Adrenal gland (tissue), 12 donors: ENCODE measurements around the gene SMAD3. TPM values are rescaled to one million over a fixed set of nuclear protein-coding genes. Genes with fewer than 3 reads are reported as not detected.

Source experiments
- DNase-seq, 7 donors: peaks; one replicate each; pipeline ENCODE4 v3.0.0-alpha.2; 2019 to 2020
- H3K27ac ChIP-seq, 5 donors: fragments of 200-600 bp; sonication (generic) in 4 of 5; 1 replicate in 3 of 5; 2 replicates in 2 of 5; pipeline versions ENCODE4 v1.5.1 to v1.8.0; 2016 to 2020; ENCODE audit warnings: mild to moderate bottlenecking in 1 of 5
- H3K27me3 ChIP-seq: fragments of 200-600 bp; 2 replicates; pipeline ENCODE4 v1.8.0; 2021
- H3K36me3 ChIP-seq, 2 donors: fragments of 200-600 bp; replicated peaks in 1 of 2; 1 replicate in 1 of 2; 2 replicates in 1 of 2; pipeline versions ENCODE4 v1.5.1 to v1.8.0; 2018 to 2022
- H3K4me1 ChIP-seq, 2 donors: fragments of 200-600 bp; replicated peaks in 1 of 2; 1 replicate in 1 of 2; 2 replicates in 1 of 2; pipeline versions ENCODE4 v1.5.1 to v1.8.0; 2018 to 2021
- H3K4me3 ChIP-seq, 4 donors: fragments of 200-600 bp; sonication (generic) in 3 of 4; one replicate each; pipeline ENCODE4 v1.5.1; 2016 to 2018
- H3K9me3 ChIP-seq, 3 donors: fragments of 200-600 bp; sonication (generic) in 1 of 3; replicated peaks in 1 of 3; 1 replicate in 2 of 3; 2 replicates in 1 of 3; pipeline versions ENCODE4 v1.5.1 to v1.8.0; 2016 to 2021
- POLR2A ChIP-seq, 2 donors: fragments of 450-650 bp; IDR thresholded peaks; one replicate each; pipeline ENCODE4 v1.6.1; 2017; ENCODE audit warnings: antibody characterized with exemption in 2 of 2, mild to moderate bottlenecking in 2 of 2, moderate library complexity in 1 of 2
- WGBS, 4 donors: extraction: QIAGEN DNeasy Blood & Tissue Kit in 2 of 4; methylation state at CpG; one replicate each; pipeline versions ENCODE4 v1.1.5 to v1.1.7; 2013 to 2017; 5-methylcytosine and 5-hydroxymethylcytosine counted together
- intact Hi-C, 2 donors: fragments of 100-400 bp; cut with DNase I; formaldehyde crosslinking; loops; one replicate each; pipeline versions ENCODE4 v1.14.1 to v1.15.0; 2022 to 2023
- polyA plus RNA-seq, 3 donors: library from polyadenylated mRNA; stranded (reverse); fragments of 200-250 nt in 2 of 3; fragments of 350-450 nt in 1 of 3; fragmentation: Illumina TruSeq in 1 of 3; extraction: RNeasy Lipid Tissue Mini Kit (QIAGEN cat#74804) in 1 of 3; gene quantifications; one replicate each; pipeline ENCODE4 v1.2.3, GENCODE V29; 2013 to 2014
- total RNA-seq, 9 donors: library from RNA; depleted of rRNA in 4 of 9; stranded (reverse); fragments of >200 nt in 4 of 9; fragments of 120-200 nt in 1 of 9; fragmentation: NEBNext Ultra II Directional in 1 of 9; extraction: Animal tissue kit (Norgen Biotek cat#: 25700) in 1 of 9; gene quantifications; one replicate each; pipeline versions ENCODE4 v1.1.0 to v1.2.4, GENCODE V29; 2013 to 2023
- TF ChIP-seq, protein P1 (sequence below), 6 experiments: fragments of 450-650 bp in 4 of 6; fragments of 200-600 bp in 2 of 6; sonication (generic) in 1 of 6; IDR thresholded peaks; 1 replicate in 5 of 6; 2 replicates in 1 of 6; pipeline versions ENCODE4 v1.5.1 to v1.8.0; 2016 to 2021; ENCODE audit warnings: antibody characterized with exemption in 6 of 6, mild to moderate bottlenecking in 2 of 6, moderate library complexity in 1 of 6
- donor health status: healthy with polysubstance abuse.
- donor health status: Bipolar disorder and iron deficiency.
- donor health status: DM: yes; HTN: yes; CAD: no.
- donor health status: DM: no; HTN: no; CAD: no.
- donor health status: DM: no; HTN: no; CAD: no.
- donor health status: DM: yes; HTN: yes; CAD: no.

SMAD3 gene
- total and polyA plus RNA-seq, 12 donors: 6.4 to 92.0 (median 8.0) TPM

DNA sequence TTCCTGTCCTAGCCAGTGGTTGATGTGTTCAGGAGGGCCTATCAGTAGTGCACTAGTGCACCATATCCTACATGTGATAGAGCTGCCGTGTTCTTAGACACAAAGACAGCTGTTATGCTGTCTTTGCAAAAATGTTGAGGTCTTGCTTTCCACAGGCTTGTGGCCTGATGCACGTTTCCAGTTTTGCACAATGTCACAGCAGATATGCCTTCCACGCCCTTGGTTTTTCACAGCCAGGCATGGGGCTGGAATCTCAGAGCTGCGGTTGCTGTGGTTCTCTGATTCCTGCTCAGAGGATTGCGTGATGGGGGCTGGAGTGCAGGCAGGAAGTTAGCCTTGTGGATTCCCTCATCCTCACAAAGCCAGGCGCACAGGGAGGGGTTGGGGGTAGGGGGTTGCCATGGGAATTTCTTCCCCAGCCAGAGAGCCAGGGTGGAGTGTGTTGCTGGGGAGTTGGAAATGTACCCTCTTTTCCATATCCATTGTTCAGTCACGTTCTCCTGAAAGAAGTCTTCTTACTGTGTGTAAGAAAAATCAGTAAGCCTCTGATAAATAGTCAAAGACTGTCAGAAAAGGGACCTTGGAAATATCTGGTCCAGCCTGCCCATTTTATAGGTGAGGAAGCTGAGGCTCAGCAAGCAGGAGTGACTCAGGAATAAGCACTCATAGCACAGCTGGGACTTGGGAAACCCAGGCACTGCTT is 79.4 kb downstream of the SMAD3 start:
- Histone ChIP-seq H3K27ac (no peak overlapping the region), H3K9me3 (no peaks in the 10 kb centered on the region), H3K4me1 (peaks cover 24 to 44% of the 10 kb centered on the region in 2 donors), H3K4me3 (no peak overlapping the region), H3K36me3 (no peaks in the 10 kb centered on the region), H3K27me3 (no peaks in the 10 kb centered on the region)
- no peak for DNase-seq
- intact Hi-C loops: no loop called here
- TF ChIP-seq, protein P1, sequence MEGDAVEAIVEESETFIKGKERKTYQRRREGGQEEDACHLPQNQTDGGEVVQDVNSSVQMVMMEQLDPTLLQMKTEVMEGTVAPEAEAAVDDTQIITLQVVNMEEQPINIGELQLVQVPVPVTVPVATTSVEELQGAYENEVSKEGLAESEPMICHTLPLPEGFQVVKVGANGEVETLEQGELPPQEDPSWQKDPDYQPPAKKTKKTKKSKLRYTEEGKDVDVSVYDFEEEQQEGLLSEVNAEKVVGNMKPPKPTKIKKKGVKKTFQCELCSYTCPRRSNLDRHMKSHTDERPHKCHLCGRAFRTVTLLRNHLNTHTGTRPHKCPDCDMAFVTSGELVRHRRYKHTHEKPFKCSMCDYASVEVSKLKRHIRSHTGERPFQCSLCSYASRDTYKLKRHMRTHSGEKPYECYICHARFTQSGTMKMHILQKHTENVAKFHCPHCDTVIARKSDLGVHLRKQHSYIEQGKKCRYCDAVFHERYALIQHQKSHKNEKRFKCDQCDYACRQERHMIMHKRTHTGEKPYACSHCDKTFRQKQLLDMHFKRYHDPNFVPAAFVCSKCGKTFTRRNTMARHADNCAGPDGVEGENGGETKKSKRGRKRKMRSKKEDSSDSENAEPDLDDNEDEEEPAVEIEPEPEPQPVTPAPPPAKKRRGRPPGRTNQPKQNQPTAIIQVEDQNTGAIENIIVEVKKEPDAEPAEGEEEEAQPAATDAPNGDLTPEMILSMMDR (IDR thresholded peaks at IDR 0.05): no peak
- no peak for TF ChIP-seq POLR2A (IDR thresholded peaks at IDR 0.05)
- 67 to 78% (median 74%) methylated on average over 4 to 7 of the region's 7 CpGs for WGBS, 4 donors

DNA sequence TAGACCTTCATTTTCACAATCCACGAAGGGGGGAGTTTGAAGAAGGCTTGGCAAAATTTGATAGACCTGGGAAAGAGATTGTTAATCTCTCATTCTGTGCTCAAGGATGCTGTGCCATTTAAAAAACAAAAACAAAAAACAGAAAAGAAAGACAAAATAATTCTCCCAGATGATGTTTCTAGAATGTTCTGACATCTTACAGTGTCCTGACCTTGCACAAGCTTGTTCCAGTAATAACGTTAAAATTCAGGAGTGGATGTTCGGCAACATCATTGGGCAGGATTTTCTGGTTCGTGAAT is 79.9 kb downstream of the SMAD3 start:
- WGBS, 4 donors: 63 to 80% (median 67%) methylated on average over 4 of the region's 4 CpGs
- Histone ChIP-seq H3K36me3 (no peaks in the 10 kb centered on the region), H3K4me3 (no peak overlapping the region), H3K9me3 (no peaks in the 10 kb centered on the region), H3K27me3 (no peaks in the 10 kb centered on the region), H3K4me1 (peaks cover 27 to 49% of the 10 kb centered on the region in 2 donors), H3K27ac (no peak overlapping the region)
- intact Hi-C loops: no loop called here
- TF ChIP-seq, protein P1 (IDR thresholded peaks at IDR 0.05): no peak
- no peak for TF ChIP-seq POLR2A (IDR thresholded peaks at IDR 0.05)
- DNase-seq: no peak

DNA sequence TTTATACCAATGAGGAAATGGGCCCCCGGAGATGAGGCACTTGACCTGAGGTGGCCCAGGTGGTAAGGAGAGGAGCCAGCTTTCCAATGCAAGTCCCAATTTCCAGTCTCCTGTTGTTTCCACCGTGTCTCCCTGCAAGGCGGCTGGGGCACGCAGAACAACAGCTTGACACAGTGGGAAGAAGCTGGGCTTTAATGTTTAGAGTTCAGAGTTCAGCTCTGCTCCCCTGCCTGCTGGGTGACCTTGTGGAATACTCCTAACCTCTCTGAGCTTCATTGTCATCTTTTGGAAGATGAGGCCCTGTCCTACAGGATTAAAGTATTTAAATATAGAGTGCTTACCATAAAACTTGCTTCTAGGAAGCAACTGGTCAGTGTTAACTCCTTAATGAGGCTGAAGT is 80.3 kb downstream of the SMAD3 start:
- Histone ChIP-seq H3K9me3 (no peaks in the 10 kb centered on the region), H3K36me3 (no peaks in the 10 kb centered on the region), H3K4me1 (peaks cover 27 to 53% of the 10 kb centered on the region in 2 donors), H3K27me3 (no peaks in the 10 kb centered on the region), H3K27ac (peak overlapping the region in 1 of 5 donors; percentile 41), H3K4me3 (no peak overlapping the region)
- intact Hi-C loops: no loop called here
- TF ChIP-seq, protein P1 (IDR thresholded peaks at IDR 0.05): no peak
- no peak for TF ChIP-seq POLR2A (IDR thresholded peaks at IDR 0.05)
- WGBS, 4 donors: 81 to 90% (median 88%) methylated on average over 4 of the region's 4 CpGs
- no peak for DNase-seq

DNA sequence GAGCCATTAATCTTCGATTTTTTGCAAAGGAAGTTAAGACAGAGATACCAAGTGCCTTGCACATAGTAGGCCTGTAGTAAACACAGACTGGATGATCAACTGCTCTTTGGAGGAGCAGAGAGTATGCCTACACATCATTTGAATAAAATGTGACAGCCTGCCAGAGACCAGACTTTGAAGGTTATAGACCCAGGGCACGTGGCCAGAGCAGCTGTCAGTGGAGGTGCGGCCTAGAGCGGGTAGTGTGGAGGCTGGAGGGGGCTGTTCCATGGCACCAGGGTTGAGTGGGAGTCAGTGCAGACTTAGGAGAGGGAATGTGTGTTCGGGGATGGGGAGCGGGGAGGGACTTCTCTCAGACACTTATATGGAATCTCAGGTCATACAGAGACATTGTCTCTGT is 80.8 kb downstream of the SMAD3 start:
- H3K4me3 ChIP-seq: no peak overlapping the region
- peak overlapping the region in 1 of 5 donors; percentile 41 for H3K27ac ChIP-seq
- TF ChIP-seq, protein P1 (IDR thresholded peaks at IDR 0.05): no peak
- TF ChIP-seq POLR2A (IDR thresholded peaks at IDR 0.05): no peak
- peak; percentile 54 to 80 (median 73) for DNase-seq
- no peaks in the 10 kb centered on the region for H3K36me3 ChIP-seq
- intact Hi-C loops: no loop called here
- H3K27me3 ChIP-seq: no peaks in the 10 kb centered on the region
- H3K9me3 ChIP-seq: no peaks in the 10 kb centered on the region
- 40 to 49% (median 46%) methylated on average over 6 of the region's 6 CpGs for WGBS, 4 donors
- peaks cover 27 to 58% of the 10 kb centered on the region in 2 donors for H3K4me1 ChIP-seq
